ENCODE data around the gene NPAT. TPM values are rescaled to one million over a fixed set of nuclear protein-coding genes. Genes with fewer than 3 reads are reported as not detected.

Gene NPAT
- total RNA-seq, 1 donor from 2014 or later: 6.3 TPM

DNA sequence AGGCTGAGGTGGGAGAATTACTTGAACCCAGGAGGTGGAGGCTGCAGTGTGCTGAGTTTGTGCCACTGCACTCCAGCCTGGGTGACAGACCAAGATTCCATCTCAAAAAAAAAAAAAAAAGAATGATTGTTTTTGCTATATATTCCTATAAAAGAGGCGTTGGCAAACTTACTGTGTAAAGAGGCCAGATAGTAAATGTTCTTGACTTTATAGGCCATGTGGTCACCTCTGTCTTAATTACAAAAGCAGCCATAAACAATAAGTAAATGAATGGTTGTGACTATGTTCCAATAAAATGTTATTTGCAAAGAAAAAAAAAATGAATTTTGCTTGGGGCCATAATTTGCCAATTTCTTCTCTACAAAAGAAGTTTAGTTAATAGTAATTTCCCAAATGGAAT lies 12.8 kb upstream of the NPAT start:
- Histone ChIP-seq H3K9me3 (replicated peaks) (no peaks in the 10 kb centered on the region), H3K27ac (replicated peaks) (no peak overlapping the region), H3K27me3 (ENCODE audit: low read depth) (no peaks in the 10 kb centered on the region), H3K4me3 (no peak overlapping the region), H3K4me1 (peaks cover 4% of the 10 kb centered on the region), H3K36me3 (peaks cover 79% of the 10 kb centered on the region)
- no peak for DNase-seq
- intact Hi-C loops (cut with micrococcal nuclease): no loop called here
- TF ChIP-seq, protein P1, sequence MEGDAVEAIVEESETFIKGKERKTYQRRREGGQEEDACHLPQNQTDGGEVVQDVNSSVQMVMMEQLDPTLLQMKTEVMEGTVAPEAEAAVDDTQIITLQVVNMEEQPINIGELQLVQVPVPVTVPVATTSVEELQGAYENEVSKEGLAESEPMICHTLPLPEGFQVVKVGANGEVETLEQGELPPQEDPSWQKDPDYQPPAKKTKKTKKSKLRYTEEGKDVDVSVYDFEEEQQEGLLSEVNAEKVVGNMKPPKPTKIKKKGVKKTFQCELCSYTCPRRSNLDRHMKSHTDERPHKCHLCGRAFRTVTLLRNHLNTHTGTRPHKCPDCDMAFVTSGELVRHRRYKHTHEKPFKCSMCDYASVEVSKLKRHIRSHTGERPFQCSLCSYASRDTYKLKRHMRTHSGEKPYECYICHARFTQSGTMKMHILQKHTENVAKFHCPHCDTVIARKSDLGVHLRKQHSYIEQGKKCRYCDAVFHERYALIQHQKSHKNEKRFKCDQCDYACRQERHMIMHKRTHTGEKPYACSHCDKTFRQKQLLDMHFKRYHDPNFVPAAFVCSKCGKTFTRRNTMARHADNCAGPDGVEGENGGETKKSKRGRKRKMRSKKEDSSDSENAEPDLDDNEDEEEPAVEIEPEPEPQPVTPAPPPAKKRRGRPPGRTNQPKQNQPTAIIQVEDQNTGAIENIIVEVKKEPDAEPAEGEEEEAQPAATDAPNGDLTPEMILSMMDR (IDR thresholded peaks at IDR 0.05; ENCODE audit: borderline replicate concordance): no peak

DNA sequence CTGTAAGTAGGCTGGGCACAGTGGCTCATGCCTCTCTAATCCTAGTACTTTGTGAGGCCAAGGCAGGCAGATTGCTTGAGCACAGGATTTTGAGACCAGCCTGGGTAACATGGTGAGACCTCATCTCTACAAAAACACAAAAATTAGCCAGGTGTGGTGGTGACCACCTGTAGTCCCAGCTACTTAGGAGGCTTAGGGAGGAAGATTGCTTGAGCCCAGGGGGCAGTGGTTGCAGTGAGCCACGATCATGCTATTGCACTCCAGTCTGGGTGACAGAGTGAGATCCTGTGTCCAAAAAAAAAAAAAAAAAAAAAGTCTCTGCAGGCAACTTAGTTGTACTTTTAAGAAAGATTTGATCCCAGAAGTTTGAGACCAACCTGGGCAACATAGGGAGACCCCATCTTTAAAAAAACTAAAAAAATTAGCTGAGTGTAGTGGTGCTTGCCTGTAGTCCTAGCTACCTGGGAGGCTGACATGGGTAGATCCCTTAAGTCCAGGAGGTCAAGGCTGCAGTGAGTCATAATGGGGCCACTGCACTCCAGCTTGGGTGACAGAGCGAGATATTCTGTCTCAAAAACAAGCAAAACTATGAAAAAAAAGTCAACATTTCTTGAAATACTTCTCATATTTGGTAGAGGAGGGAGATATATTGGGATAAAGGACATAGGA lies 11.0 kb upstream of the NPAT start:
- no peak overlapping the region for H3K27ac ChIP-seq (replicated peaks)
- TF ChIP-seq, protein P1 (IDR thresholded peaks at IDR 0.05; ENCODE audit: borderline replicate concordance): no peak
- H3K9me3 ChIP-seq (replicated peaks): no peaks in the 10 kb centered on the region
- peaks cover 4% of the 10 kb centered on the region for H3K4me1 ChIP-seq
- DNase-seq: no peak
- no peaks in the 10 kb centered on the region for H3K27me3 ChIP-seq (ENCODE audit: low read depth)
- intact Hi-C loops (cut with micrococcal nuclease): no loop called here
- no peak overlapping the region for H3K4me3 ChIP-seq
- H3K36me3 ChIP-seq: peaks cover 81% of the 10 kb centered on the region

DNA sequence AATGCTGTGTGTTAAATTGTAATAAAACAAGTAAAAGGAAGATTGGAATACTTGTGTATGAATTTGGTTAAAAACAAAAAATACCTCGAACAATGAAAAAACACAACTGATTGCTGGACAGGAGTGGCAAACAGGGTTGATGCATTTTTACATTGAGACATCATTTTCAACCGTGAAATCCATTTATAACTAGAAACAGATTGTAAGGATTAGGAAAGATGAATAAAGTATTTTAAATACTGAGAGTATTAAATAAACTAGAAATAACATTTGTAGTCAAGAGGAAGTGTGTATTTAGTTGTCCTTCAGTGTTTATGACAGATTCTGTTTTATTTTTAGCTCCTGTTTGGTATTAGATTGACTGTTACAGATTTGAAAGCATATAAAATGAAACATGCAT lies 5.8 kb upstream of the NPAT start:
- Histone ChIP-seq H3K4me1 (peaks cover 34% of the 10 kb centered on the region), H3K36me3 (peaks cover 51% of the 10 kb centered on the region), H3K27ac (replicated peaks) (no peak overlapping the region), H3K4me3 (no peak overlapping the region), H3K27me3 (ENCODE audit: low read depth) (no peaks in the 10 kb centered on the region), H3K9me3 (replicated peaks) (no peaks in the 10 kb centered on the region)
- TF ChIP-seq, protein P1 (IDR thresholded peaks at IDR 0.05; ENCODE audit: borderline replicate concordance): no peak
- intact Hi-C loops (cut with micrococcal nuclease): no loop called here
- DNase-seq: no peak

- peaks cover 50% of the 10 kb centered on the region for H3K4me1 ChIP-seq
- intact Hi-C loops (cut with micrococcal nuclease): no loop called here
- H3K36me3 ChIP-seq: peaks cover 36% of the 10 kb centered on the region
- no peaks in the 10 kb centered on the region for H3K27me3 ChIP-seq (ENCODE audit: low read depth)
- no peaks in the 10 kb centered on the region for H3K9me3 ChIP-seq (replicated peaks)
- DNase-seq: no peak
- H3K4me3 ChIP-seq: no peak overlapping the region
- TF ChIP-seq, protein P1 (IDR thresholded peaks at IDR 0.05; ENCODE audit: borderline replicate concordance): no peak
- no peak overlapping the region for H3K27ac ChIP-seq (replicated peaks)
These were observed 3.6 kb upstream of the NPAT start for GRCh38 chr11:108226036-108226435.

DNA sequence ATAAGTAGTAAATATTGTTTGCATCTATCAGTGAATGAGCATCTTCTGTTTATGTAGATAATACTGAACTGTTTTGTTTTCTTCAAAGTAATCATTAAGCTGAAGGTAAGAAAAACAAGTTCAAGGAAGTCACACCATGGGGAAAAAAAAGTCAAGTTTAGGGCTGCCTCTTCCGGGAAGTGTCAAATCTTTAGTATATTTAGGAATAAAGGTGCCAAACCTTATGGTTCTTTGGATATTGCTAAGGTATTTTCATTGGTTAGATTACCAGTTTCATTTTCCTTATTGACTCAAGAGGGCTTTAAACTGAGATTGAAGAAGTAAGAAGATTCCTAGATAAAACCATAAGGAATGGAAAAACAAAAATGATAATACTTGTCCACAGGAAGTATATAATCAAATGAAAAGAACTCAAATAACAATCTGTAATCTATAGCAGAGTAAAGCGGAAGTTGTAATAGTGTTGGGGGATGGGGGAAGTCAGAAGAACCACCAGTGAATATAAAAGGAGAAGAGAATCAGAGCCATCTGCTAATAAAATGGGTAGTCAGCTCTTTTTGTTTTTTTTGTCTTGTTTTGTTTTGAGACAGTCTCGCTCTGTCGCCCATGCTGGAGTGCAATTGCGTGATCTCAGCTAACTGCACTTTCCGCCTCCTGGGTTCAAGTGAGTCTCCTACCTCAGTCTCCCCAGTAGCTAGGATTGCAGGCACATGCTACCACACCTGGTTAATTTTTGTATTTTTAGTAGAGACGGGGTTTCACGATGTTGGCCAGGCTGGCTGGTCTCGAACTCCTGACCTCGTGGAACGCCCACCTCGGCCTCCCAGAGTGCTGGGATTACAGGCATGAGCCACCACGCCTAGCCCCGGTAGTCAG lies 2.7 kb upstream of the NPAT start:
- DNase-seq: no peak
- TF ChIP-seq, protein P1 (IDR thresholded peaks at IDR 0.05; ENCODE audit: borderline replicate concordance): no peak
- H3K27ac ChIP-seq (replicated peaks): peak overlapping the region; percentile 96
- no peaks in the 10 kb centered on the region for H3K27me3 ChIP-seq (ENCODE audit: low read depth)
- peaks cover 59% of the 10 kb centered on the region for H3K4me1 ChIP-seq
- intact Hi-C loops (cut with micrococcal nuclease): loop anchor here (5.0 kb wide), 1 partner anchor 103 kb away; the partner anchor contains the start of gene ACAT1
- H3K4me3 ChIP-seq: peak overlapping the region; percentile 75
- H3K36me3 ChIP-seq: peaks cover 27% of the 10 kb centered on the region
- H3K9me3 ChIP-seq (replicated peaks): no peaks in the 10 kb centered on the region
